SIG-M5 (cell line): ENCODE measurements around the gene CSNK1D.
"Not testable (repeated sequence)": the region's sequence is repeated elsewhere in the genome, so short reads cannot be mapped to it uniquely, and the experiment has no call there.

Experiments used
- DNase-seq: peaks from one replicate; lab custom pipeline; 2025; lab: John Stamatoyannopoulos, UW

CSNK1D gene

DNA sequence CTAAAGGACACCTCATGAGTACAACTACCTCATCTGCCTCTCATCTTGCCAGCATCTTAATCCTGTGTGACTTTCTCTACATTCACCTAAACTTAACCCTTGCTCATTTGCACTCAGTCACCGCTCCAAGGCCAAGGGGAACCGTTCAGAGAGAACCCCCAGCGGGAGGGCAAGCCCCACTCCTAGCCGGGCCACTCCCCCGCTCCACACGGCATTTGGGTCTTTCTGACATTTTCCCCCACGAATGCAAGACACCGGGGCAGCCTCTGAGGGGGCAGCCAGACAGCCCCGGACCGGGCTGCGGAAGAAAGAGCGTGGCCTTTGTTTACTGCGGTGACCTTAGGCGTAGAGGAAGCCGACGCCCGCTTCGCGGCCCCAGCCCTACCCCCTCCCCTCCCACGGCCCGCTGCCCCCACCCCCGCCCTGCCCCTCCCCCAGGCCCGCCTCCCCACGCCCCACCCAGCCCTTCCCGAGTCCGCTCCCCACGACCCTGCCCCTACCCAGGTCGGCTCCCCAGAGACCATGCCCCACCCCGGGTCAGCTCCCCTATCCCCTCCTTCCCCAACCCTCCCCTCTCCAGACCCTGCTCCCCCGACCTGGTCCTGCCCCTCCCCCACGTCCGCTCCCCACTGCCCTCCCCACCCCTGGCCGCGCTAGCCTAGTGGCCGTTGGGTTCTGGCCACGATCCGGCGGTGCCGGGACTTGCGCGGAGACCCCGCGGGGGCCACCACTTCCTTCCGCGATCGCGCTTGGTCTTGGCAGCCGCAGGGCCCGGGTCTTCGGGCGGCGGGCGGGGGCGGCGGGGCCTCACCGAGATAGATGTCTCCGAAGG, 789 bp downstream of the CSNK1D start:
- no peak for DNase-seq

DNA sequence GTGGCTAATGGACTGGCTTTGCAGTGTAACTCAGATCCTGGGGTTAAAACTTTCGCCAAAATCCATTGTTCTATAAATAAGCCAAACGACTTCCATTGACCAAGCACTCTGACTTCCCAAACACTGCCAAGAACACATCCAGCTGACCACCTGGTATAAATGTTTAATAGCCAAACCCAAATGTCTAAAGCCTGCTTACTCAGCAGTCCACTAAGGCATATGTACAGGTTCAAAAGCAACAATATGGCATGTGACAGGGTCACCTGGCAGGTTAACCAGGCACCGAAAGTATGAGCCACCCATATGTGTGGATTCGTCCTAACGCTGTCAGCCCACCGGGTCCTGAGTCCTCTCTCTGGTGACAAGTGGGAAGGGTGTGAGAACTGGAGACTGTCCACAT, 2.1 kb downstream of the CSNK1D start:
- DNase-seq = no peak

DNA sequence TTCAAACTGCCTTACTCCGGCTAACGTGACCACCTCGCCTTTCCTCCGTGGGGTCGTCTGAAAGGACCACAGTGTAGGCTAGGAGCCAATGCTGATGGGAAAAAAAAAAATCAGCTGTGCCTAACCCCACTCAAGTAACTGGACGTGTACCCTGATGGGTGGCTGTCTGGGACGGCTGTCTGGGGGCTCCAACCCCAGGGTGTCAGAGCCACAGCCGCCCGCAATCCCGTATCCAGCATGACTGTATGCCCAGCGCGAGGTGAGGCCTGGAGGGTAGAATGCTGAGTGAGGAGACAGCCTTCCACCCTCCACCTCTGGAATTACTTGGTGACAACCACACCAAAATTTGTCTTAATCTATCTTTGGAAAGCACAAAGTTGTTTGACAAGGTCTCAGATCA, 2.8 kb downstream of the CSNK1D start:
- no peak for DNase-seq

DNA sequence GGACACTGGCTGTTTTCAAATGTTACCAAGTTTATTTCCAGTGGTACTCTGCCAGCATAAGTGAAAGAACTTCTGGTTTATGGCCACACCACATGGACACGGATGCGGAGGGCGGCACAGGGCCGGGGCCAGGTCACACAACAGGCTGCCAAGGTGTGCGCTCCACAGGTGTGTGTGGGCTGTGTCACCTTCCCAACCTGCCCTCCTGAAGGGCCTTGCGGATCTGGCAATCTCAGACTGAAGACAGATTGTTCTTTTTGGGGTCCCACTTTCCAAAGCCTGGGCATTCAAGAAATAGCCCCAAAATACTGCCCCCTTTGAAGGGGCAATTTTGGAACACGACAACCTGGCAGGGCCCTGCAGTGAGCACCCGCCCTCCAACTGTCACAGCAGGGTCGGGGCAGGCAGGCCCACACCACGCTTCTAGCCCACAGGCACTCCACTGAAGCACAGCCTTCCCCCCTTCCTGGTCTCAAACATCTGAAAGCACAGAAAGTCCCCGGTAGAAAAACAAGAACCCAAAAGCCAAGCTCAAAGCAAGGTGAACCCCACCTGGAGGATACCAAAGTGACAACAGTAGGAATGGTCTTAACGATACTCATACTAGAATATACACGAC, 3.5 kb downstream of the CSNK1D start:
- no peak for DNase-seq

DNA sequence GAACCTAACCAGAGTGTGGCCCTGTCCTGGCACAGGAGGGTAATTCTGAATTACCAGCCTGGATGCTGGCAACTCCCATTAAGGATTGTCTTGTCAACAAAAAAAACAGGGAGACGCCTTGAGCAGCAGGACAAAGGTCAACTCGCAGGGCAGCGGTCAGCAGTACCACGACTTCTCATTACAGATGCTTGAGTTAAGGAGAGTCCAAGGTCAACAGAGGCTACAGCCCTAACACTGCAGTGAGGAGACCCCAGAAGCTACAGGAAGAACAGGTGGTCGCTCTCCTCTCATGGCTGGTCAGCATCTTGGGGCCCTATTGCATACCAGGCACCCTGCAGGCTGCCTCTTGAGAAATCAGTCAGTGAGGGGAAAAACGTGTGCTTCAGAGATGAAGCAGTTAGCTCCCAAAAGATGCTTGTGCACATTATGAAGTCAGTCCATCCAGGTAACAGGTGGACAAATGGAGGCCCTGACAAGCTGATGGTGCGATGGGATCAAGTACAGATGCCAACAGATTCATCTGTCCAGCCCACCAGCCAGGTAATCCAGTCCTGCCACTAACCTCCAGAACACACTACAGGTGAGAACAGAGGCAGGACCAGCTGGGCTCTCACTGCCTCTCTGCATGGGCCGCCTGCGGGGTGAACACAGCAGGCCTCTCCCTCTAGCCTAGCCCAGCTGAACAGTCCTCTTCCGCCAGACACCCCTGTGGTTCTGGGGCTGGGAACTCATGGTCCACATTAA, 4.2 kb downstream of the CSNK1D start:
- DNase-seq = no peak

GRCh38 chr17:82267575-82268379, 5.7 kb downstream of the CSNK1D start:
- no peak for DNase-seq

- DNase-seq = no peak
Observed at GRCh38 chr17:82266142-82266541, 7.4 kb downstream of the CSNK1D start.

- no peak for DNase-seq
Observed at GRCh38 chr17:82263641-82264040, 9.9 kb downstream of the CSNK1D start.

- DNase-seq = no peak
Observed at GRCh38 chr17:82262344-82262743, 11.2 kb downstream of the CSNK1D start.

- not testable (repeated sequence) for DNase-seq
Observed at GRCh38 chr17:82259972-82260961, 13.2 kb downstream of the CSNK1D start.

GRCh38 chr17:82258555-82258954, 14.9 kb downstream of the CSNK1D start:
- DNase-seq = no peak

- no peak for DNase-seq
Observed at GRCh38 chr17:82257473-82257872, 16.0 kb downstream of the CSNK1D start.

DNA sequence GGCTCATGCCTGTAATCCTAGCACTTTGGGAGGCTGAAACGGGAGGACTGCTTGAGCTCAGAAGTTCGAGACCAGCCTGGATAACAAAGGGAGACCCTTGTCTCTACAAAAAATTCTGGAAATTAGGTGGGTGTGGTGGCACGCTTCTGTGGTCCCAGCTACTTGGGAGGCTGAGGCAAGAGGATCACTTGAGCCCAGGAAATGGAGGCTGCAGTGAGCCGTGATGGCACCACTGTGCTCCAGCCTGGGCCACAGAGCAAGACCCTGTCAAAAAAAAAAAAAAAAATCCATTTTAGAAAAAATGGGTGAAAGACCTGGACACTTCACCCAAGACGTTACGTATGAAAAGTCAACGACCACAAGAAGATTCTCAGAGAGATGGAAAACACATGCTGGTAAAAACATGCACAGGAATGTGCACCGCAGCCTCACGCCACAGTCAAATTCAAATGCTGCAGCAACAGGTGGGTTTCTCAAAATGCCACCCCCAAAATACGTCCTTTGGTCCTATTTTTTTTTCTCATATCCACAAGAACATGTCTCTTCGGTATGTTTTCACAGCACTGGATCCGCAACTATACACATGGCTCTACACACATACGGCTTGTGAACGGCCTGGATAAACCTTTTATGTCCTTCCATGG, 17.1 kb downstream of the CSNK1D start:
- no peak for DNase-seq

DNA sequence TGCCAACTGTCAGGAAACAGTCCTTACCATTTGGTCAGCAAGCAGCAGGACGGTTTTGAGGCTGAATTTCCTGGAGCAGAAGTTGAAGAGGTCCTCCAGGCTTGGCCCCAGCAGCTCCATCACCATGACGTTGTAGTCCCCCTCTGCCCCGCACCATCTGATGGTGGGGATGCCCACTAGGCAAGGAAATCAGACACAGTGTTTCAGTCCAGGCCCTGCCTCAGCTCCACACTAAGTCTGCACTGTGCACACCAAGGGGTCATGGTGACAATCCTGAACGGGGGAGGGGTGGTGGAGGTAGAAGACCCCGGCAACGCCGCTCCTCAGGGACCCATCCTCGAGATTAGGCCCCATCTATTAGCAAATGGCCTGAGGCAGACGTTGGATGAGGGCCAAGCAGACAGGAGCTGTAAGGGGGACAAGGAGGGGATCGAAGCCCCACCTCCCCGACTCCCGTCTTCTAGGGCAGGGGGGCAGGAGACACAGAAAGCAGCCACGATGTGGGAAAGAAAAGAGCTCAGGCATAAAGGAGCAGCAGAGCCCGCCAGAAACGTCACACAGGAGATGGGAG, 18.0 kb downstream of the CSNK1D start:
- DNase-seq = no peak

GRCh38 chr17:82254746-82255145, 18.8 kb downstream of the CSNK1D start:
- DNase-seq = not testable (repeated sequence)

DNA sequence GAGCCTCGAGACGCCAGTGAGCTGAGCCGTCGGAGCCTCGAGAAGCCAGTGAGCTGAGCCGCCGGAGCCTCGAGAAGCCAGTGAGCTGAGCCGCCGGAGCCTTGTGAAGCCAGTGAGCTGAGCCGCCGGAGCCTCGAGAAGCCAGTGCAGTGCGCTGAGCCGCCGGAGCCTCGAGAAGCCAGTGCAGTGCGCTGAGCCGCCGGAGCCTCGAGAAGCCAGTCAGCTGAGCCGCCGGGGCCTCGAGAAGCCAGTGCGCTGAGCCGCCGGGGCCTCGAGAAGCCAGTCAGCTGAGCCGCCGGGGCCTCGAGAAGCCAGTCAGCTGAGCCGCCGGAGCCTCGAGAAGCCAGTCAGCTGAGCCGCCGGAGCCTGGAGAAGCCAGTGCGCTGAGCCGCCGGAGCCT, 19.4 kb downstream of the CSNK1D start:
- not testable (repeated sequence) for DNase-seq

GRCh38 chr17:82253179-82253544, 20.3 kb downstream of the CSNK1D start:
- no peak for DNase-seq

- no peak for DNase-seq
Observed at GRCh38 chr17:82252511-82253178, 20.9 kb downstream of the CSNK1D start.

GRCh38 chr17:82250868-82251500, 22.5 kb downstream of the CSNK1D start:
- no peak for DNase-seq
